IMR-90 (cell line): ENCODE data around the gene SORL1. TPM values are rescaled to one million over a fixed set of nuclear protein-coding genes. Genes with fewer than 3 reads are reported as not detected.

Experiments used
- ATAC-seq: fragments of 200-7000 bp; cut with Tn5 transposase; 2 replicates; pipeline ENCODE4 v1.9.1; 2020; ENCODE audit warnings: low read depth, mild to moderate bottlenecking, moderate library complexity
- BruUV-seq: library from RNA; stranded (reverse); fragments of 400-500 nt; replicated peaks from 2 replicates; lab custom pipeline; 2021; lab: Mats Ljungman, UMichigan
- CTCF ChIA-PET: fragments of 300-600 bp; formaldehyde crosslinking; extraction: SDS; loops from one replicate; lab custom pipeline; 2021; ENCODE audit warnings: antibody characterized with exemption; lab: Yijun Ruan, JAX
- POLR2A ChIA-PET: fragments of 300-600 bp; sonication (Branson Sonifier 250); formaldehyde crosslinking; loops from one replicate; lab custom pipeline; 2022; ENCODE audit warnings: antibody characterized with exemption; ENCODE audit not compliant: unreplicated experiment; lab: Charles Lee
- DNase-seq: peaks from one replicate; pipeline ENCODE4 v3.0.0; 2013
- H2AFZ ChIP-seq: replicated peaks from 2 replicates; pipeline ENCODE3; 2013; ENCODE audit warnings: low read length, mild to moderate bottlenecking; ENCODE audit not compliant: poor library complexity
- H2AK5ac ChIP-seq: 2 replicates; pipeline ENCODE4 v1.6.1; 2013; ENCODE audit warnings: low read depth, low read length, inconsistent platforms
- H2AK9ac ChIP-seq: replicated peaks from 2 replicates; pipeline ENCODE3; 2013; ENCODE audit warnings: mild to moderate bottlenecking, low read depth, low read length, moderate library complexity; ENCODE audit not compliant: poor library complexity
- H2BK120ac ChIP-seq: 2 replicates; pipeline ENCODE4 v1.6.1; 2013; ENCODE audit warnings: low read depth, low read length, inconsistent platforms
- H2BK15ac ChIP-seq: 3 replicates; pipeline ENCODE4 v1.6.1; 2013; ENCODE audit warnings: low read depth, low read length, inconsistent platforms
- H2BK20ac ChIP-seq: 2 replicates; pipeline ENCODE4 v1.6.1; 2013; ENCODE audit warnings: low read depth, mild to moderate bottlenecking, inconsistent platforms, low read length, moderate library complexity
- H2BK5ac ChIP-seq: 2 replicates; pipeline ENCODE4 v1.6.1; 2013; ENCODE audit warnings: mild to moderate bottlenecking, low read depth, low read length, inconsistent platforms; ENCODE audit not compliant: poor library complexity, severe bottlenecking
- H3K14ac ChIP-seq: replicated peaks from 2 replicates; pipeline ENCODE4 v1.6.1; 2013; ENCODE audit warnings: low read depth, low read length, inconsistent platforms
- H3K18ac ChIP-seq: 2 replicates; pipeline ENCODE4 v1.6.1; 2013; ENCODE audit warnings: low read depth, low read length, control low read depth
- H3K23ac ChIP-seq: 2 replicates; pipeline ENCODE4 v1.6.1; 2013; ENCODE audit warnings: low read depth, low read length, inconsistent platforms
- H3K27ac ChIP-seq: 2 replicates; pipeline ENCODE4 v1.5.1; 2013; ENCODE audit warnings: mild to moderate bottlenecking, control low read depth, low read length; ENCODE audit not compliant: insufficient read depth
- H3K27me3 ChIP-seq: 2 replicates; pipeline ENCODE4 v1.6.1; 2013; ENCODE audit warnings: low read length; ENCODE audit not compliant: control insufficient read depth, insufficient read depth
- H3K36me3 ChIP-seq: 2 replicates; pipeline ENCODE4 v1.6.1; 2013; ENCODE audit warnings: low read length, mixed read lengths; ENCODE audit not compliant: control insufficient read depth, insufficient read depth
- H3K4ac ChIP-seq: 2 replicates; pipeline ENCODE4 v1.6.1; 2013; ENCODE audit warnings: low read depth, low read length, inconsistent platforms
- H3K4me1 ChIP-seq: 2 replicates; pipeline ENCODE4 v1.6.1; 2013; ENCODE audit warnings: low read length, mixed read lengths; ENCODE audit not compliant: control insufficient read depth, insufficient read depth
- H3K4me2 ChIP-seq: 2 replicates; pipeline ENCODE4 v1.6.1; 2013; ENCODE audit warnings: low read depth, mild to moderate bottlenecking, control low read depth, low read length, moderate library complexity
- H3K4me3 ChIP-seq: 2 replicates; pipeline ENCODE4 v1.5.1; 2013; ENCODE audit warnings: low read depth, mild to moderate bottlenecking, control low read depth, low read length, moderate library complexity; ENCODE audit not compliant: insufficient read depth
- H3K56ac ChIP-seq: 2 replicates; pipeline ENCODE4 v1.6.1; 2013; ENCODE audit warnings: low read length, inconsistent platforms; ENCODE audit not compliant: insufficient read depth; ENCODE audit errors: extremely low read depth
- H3K79me1 ChIP-seq, 2 experiments: 2 replicates each; pipeline ENCODE4 v1.6.1; 2013; ENCODE audit warnings: low read length in 2 of 2, inconsistent platforms in 1 of 2, low read depth in 1 of 2
- H3K9ac ChIP-seq: 2 replicates; pipeline ENCODE4 v1.6.1; 2013; ENCODE audit warnings: low read depth, low read length, control low read depth
- H3K9me1 ChIP-seq: 2 replicates; pipeline ENCODE4 v1.6.1; 2013; ENCODE audit warnings: low read length, inconsistent platforms; ENCODE audit not compliant: insufficient read depth
- H3K9me3 ChIP-seq: 2 replicates; pipeline ENCODE4 v1.6.1; 2013; ENCODE audit warnings: low read length; ENCODE audit not compliant: control insufficient read depth, insufficient read depth
- H4K20me1 ChIP-seq: 2 replicates; pipeline ENCODE4 v1.6.1; 2013; ENCODE audit warnings: low read length, inconsistent platforms; ENCODE audit not compliant: insufficient read depth
- H4K5ac ChIP-seq: 2 replicates; pipeline ENCODE4 v1.6.1; 2013; ENCODE audit warnings: mild to moderate bottlenecking, low read depth, low read length, control low read depth
- H4K8ac ChIP-seq, 2 experiments: 2 replicates each; pipeline ENCODE4 v1.6.1; 2013; ENCODE audit warnings: low read depth in 2 of 2, low read length in 2 of 2, control low read depth in 1 of 2, inconsistent platforms in 1 of 2
- H4K91ac ChIP-seq: 2 replicates; pipeline ENCODE4 v1.6.1; 2013; ENCODE audit warnings: low read depth, low read length, inconsistent platforms; ENCODE audit not compliant: insufficient read depth
- BHLHE40 ChIP-seq: fragments of 150-350 bp; IDR thresholded peaks from 2 replicates; pipeline ENCODE4 v1.6.1; 2016; ENCODE audit warnings: mild to moderate bottlenecking, low read depth, low read length
- CEBPB ChIP-seq: IDR thresholded peaks from 2 replicates; pipeline ENCODE4 v1.6.1; 2012; ENCODE audit warnings: low read depth, low read length, improper control_type of control experiment
- CHD1 ChIP-seq: IDR thresholded peaks from 2 replicates; pipeline ENCODE4 v1.6.1; 2012; ENCODE audit warnings: low read depth, low read length, improper control_type of control experiment
- FOS ChIP-seq: fragments of 150-350 bp; IDR thresholded peaks from 2 replicates; pipeline ENCODE4 v1.6.1; 2016; ENCODE audit warnings: low read depth, low read length
- MAFK ChIP-seq: IDR thresholded peaks from 2 replicates; pipeline ENCODE4 v1.6.1; 2012; ENCODE audit warnings: low read depth, low read length, improper control_type of control experiment
- MAZ ChIP-seq: IDR thresholded peaks from 2 replicates; pipeline ENCODE4 v1.6.1; 2012; ENCODE audit warnings: low read depth, mild to moderate bottlenecking, low read length, improper control_type of control experiment, moderate library complexity, borderline replicate concordance
- MXI1 ChIP-seq: IDR thresholded peaks from 2 replicates; pipeline ENCODE4 v1.6.1; 2012; ENCODE audit warnings: low read depth, mild to moderate bottlenecking, low read length, moderate library complexity, borderline replicate concordance
- NFE2L2 ChIP-seq: fragments of 150-350 bp; IDR thresholded peaks from 2 replicates; pipeline ENCODE4 v1.6.1; 2016; ENCODE audit warnings: low read depth, mild to moderate bottlenecking, low read length
- POLR2A ChIP-seq: IDR thresholded peaks from 2 replicates; pipeline ENCODE4 v1.6.1; 2012; ENCODE audit warnings: mild to moderate bottlenecking, low read depth, low read length
- RAD21 ChIP-seq: IDR thresholded peaks from 2 replicates; pipeline ENCODE4 v1.6.1; 2012; ENCODE audit warnings: low read length, improper control_type of control experiment
- RCOR1 ChIP-seq: IDR thresholded peaks from 2 replicates; pipeline ENCODE4 v1.6.1; 2012; ENCODE audit warnings: mild to moderate bottlenecking, low read length, improper control_type of control experiment; ENCODE audit not compliant: insufficient replicate concordance
- RFX5 ChIP-seq: IDR thresholded peaks from 2 replicates; pipeline ENCODE4 v1.8.0; 2012; ENCODE audit warnings: low read depth, mild to moderate bottlenecking, low read length, moderate library complexity
- SMC3 ChIP-seq: fragments of 150-350 bp; IDR thresholded peaks from 2 replicates; pipeline ENCODE4 v1.6.1; 2016; ENCODE audit warnings: low read depth, mild to moderate bottlenecking, antibody characterized with exemption, low read length, moderate library complexity
- WGBS, 2 experiments: methylation state at CpG; one replicate each; pipeline versions ENCODE4 v1.1.5 to v1.1.7; 2013; ENCODE audit warnings: missing lambda C conversion rate in 2 of 2; ENCODE audit not compliant: insufficient read length in 1 of 2; ENCODE audit errors: extremely low coverage in 2 of 2; 5-methylcytosine and 5-hydroxymethylcytosine counted together
- dilution Hi-C: fragments of 300-500 bp; cut with HindIII; formaldehyde crosslinking; loops from one replicate; pipeline ENCODE4 v1.14.3; 2018; ENCODE audit warnings: low sequenced_read_pairs; ENCODE audit not compliant: unreplicated experiment
- in situ Hi-C: fragments of 300-500 bp; cut with MboI; formaldehyde crosslinking; loops from 3 replicates; pipeline ENCODE4 v1.14.3; 2019; ENCODE audit warnings: low sequenced_read_pairs, inconsistent platforms, mixed read lengths
- intact Hi-C: fragments of 100-400 bp; cut with micrococcal nuclease; formaldehyde crosslinking; loops from 2 replicates; pipeline ENCODE4 v1.10.0; 2022
- polyA plus RNA-seq, 3 experiments: library from polyadenylated mRNA; depleted of rRNA; stranded (reverse); fragments of >200 nt; gene quantifications; 2 replicates each; pipeline ENCODE4 v1.2.3, GENCODE V29; 2012; ENCODE audit warnings: low replicate concordance in 1 of 3
- total RNA-seq: library from RNA; depleted of rRNA; stranded (reverse); fragments of >200 nt; gene quantifications from 2 replicates; pipeline ENCODE4 v1.2.3, GENCODE V29; 2012
- TF ChIP-seq, protein P1 (sequence below): fragments of 150-350 bp; IDR thresholded peaks from 2 replicates; pipeline ENCODE4 v1.6.1; 2016; ENCODE audit warnings: low read depth, mild to moderate bottlenecking, low read length, moderate library complexity, borderline replicate concordance
- TF ChIP-seq, protein P2 (sequence below): fragments of 150-350 bp; IDR thresholded peaks from 2 replicates; pipeline ENCODE4 v1.6.1; 2017; ENCODE audit warnings: mild to moderate bottlenecking, antibody characterized with exemption, low read length, low read depth
- TF ChIP-seq, protein P3 (sequence below): conservative IDR thresholded peaks from 2 replicates; pipeline ENCODE4 v1.5.1; 2012; ENCODE audit warnings: mild to moderate bottlenecking, low read depth, low read length, improper control_type of control experiment

SORL1 gene
- total and polyA plus RNA-seq, 2 of the 4 experiments (the other 2 are of a cell fraction), result 1.0 to 2.0 TPM

DNA sequence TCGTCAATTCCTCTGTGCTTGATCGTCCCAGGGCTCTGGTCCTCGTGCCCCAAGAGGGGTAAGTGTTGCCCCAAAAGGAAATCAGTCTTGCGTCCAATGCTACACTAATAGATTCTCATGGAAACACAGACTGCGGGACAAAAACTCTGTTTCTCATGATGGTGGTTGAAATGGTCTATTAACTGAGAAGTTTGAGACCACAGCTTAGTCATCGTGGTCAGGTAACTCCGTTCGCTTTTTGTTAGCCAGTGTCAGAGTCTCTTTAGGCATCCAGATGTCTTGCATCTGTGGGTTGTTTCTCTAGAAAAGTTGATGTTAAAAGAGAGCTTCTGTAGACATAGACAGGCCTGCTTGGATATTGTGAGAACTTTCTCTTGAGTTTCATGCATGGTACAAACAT lies 105.2 kb downstream of the SORL1 start:
- H3K56ac ChIP-seq, result no peak overlapping the region
- H3K36me3 ChIP-seq, result no peaks in the 10 kb centered on the region
- in situ Hi-C loops (no loop called here), dilution Hi-C loops (no loop called here), intact Hi-C loops (no loop called here)
- H2AK9ac ChIP-seq, result no peak overlapping the region
- no peak overlapping the region for H4K5ac ChIP-seq
- ATAC-seq (no peak), DNase-seq (peak; percentile 32)
- no peaks in the 10 kb centered on the region; the same call in 1 of the 2 replicates for H3K9me1 ChIP-seq
- ChIA-PET POLR2A (no interaction called here), CTCF (no interaction called here)
- H3K4me1 ChIP-seq, result no peaks in the 10 kb centered on the region
- H4K8ac ChIP-seq, result no peak overlapping the region
- H2BK15ac ChIP-seq, result no peak overlapping the region
- no peak overlapping the region for H3K9ac ChIP-seq
- H2BK120ac ChIP-seq, result no peak overlapping the region
- no CpG with 5 or more reads among the region's 8 CpGs for WGBS, 2 experiments
- no peak overlapping the region for H2AFZ ChIP-seq
- TF ChIP-seq CEBPB (no peak), RCOR1 (no peak), MAFK (no peak), RAD21 (no peak), RFX5 (no peak), FOS (no peak), POLR2A (no peak), MAZ (no peak), MXI1 (no peak), BHLHE40 (no peak), CHD1 (no peak), NFE2L2 (no peak), SMC3 (no peak)
- TF ChIP-seq, protein P1, sequence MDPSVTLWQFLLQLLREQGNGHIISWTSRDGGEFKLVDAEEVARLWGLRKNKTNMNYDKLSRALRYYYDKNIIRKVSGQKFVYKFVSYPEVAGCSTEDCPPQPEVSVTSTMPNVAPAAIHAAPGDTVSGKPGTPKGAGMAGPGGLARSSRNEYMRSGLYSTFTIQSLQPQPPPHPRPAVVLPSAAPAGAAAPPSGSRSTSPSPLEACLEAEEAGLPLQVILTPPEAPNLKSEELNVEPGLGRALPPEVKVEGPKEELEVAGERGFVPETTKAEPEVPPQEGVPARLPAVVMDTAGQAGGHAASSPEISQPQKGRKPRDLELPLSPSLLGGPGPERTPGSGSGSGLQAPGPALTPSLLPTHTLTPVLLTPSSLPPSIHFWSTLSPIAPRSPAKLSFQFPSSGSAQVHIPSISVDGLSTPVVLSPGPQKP, result no peak
- TF ChIP-seq, protein P2, sequence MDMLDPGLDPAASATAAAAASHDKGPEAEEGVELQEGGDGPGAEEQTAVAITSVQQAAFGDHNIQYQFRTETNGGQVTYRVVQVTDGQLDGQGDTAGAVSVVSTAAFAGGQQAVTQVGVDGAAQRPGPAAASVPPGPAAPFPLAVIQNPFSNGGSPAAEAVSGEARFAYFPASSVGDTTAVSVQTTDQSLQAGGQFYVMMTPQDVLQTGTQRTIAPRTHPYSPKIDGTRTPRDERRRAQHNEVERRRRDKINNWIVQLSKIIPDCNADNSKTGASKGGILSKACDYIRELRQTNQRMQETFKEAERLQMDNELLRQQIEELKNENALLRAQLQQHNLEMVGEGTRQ, result no peak
- TF ChIP-seq, protein P3, sequence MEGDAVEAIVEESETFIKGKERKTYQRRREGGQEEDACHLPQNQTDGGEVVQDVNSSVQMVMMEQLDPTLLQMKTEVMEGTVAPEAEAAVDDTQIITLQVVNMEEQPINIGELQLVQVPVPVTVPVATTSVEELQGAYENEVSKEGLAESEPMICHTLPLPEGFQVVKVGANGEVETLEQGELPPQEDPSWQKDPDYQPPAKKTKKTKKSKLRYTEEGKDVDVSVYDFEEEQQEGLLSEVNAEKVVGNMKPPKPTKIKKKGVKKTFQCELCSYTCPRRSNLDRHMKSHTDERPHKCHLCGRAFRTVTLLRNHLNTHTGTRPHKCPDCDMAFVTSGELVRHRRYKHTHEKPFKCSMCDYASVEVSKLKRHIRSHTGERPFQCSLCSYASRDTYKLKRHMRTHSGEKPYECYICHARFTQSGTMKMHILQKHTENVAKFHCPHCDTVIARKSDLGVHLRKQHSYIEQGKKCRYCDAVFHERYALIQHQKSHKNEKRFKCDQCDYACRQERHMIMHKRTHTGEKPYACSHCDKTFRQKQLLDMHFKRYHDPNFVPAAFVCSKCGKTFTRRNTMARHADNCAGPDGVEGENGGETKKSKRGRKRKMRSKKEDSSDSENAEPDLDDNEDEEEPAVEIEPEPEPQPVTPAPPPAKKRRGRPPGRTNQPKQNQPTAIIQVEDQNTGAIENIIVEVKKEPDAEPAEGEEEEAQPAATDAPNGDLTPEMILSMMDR, result no peak
- no peak overlapping the region for H4K91ac ChIP-seq
- H3K23ac ChIP-seq, result no peak overlapping the region
- no peak overlapping the region for H3K4ac ChIP-seq
- H4K20me1 ChIP-seq, result no peaks in the 10 kb centered on the region
- H3K14ac ChIP-seq, result no peak overlapping the region
- H2AK5ac ChIP-seq, result no peak overlapping the region
- H3K4me3 ChIP-seq, result no peak overlapping the region
- no peak overlapping the region for H3K18ac ChIP-seq
- BruUV-seq, result no TSS peak
- no peak overlapping the region for H2BK5ac ChIP-seq
- H3K27me3 ChIP-seq, result no peaks in the 10 kb centered on the region; the same call in none of the 2 replicates
- no peak overlapping the region for H3K4me2 ChIP-seq
- H3K79me1 ChIP-seq, result no peaks in the 10 kb centered on the region
- no peaks in the 10 kb centered on the region for H3K9me3 ChIP-seq
- no peak overlapping the region for H3K27ac ChIP-seq
- H2BK20ac ChIP-seq, result no peak overlapping the region
